OCI-LY7 (cell line): ENCODE measurements around the gene DPM2. TPM values are rescaled to one million over a fixed set of nuclear protein-coding genes. Genes with fewer than 3 reads are reported as not detected.

Experiments used
- BruUV-seq: library from RNA; stranded (reverse); fragments of 400-500 nt; replicated peaks from 2 replicates; lab custom pipeline; 2021; lab: Mats Ljungman, UMichigan
- CTCF ChIA-PET: fragments of 300-600 bp; sonication (Branson Sonifier 250); formaldehyde crosslinking; loops from one replicate; lab custom pipeline; 2022; ENCODE audit warnings: antibody characterized with exemption; ENCODE audit not compliant: unreplicated experiment; lab: Charles Lee
- POLR2A ChIA-PET: fragments of 300-600 bp; sonication (Branson Sonifier 250); formaldehyde crosslinking; loops from one replicate; lab custom pipeline; 2022; ENCODE audit warnings: antibody characterized with exemption; lab: Charles Lee
- DNase-seq: peaks from one replicate; pipeline ENCODE4 v3.0.0-alpha.2; 2015; ENCODE audit warnings: low spot score
- H2AFZ ChIP-seq: fragments of 200-600 bp; sonication (generic), shearing (Covaris generic); 2 replicates; pipeline ENCODE4 v1.6.1; 2014; ENCODE audit warnings: mild to moderate bottlenecking, antibody characterized with exemption, low read length, moderate library complexity
- H3K27ac ChIP-seq: fragments of 200-600 bp; sonication (generic); 2 replicates; pipeline ENCODE4 v1.5.1; 2014; ENCODE audit warnings: mixed run types, low read depth, mild to moderate bottlenecking, moderate library complexity, low read length, inconsistent platforms; ENCODE audit not compliant: poor library complexity, severe bottlenecking
- H3K36me3 ChIP-seq: fragments of 200-600 bp; sonication (generic); 2 replicates; pipeline ENCODE4 v1.6.1; 2014; ENCODE audit warnings: mild to moderate bottlenecking, antibody characterized with exemption, low read length, moderate library complexity, mixed read lengths; ENCODE audit not compliant: insufficient read depth
- H3K4me1 ChIP-seq: fragments of 200-600 bp; sonication (generic); 2 replicates; pipeline ENCODE4 v1.5.1; 2014; ENCODE audit warnings: mild to moderate bottlenecking, low read length; ENCODE audit not compliant: insufficient read depth, poor library complexity, severe bottlenecking
- H3K4me2 ChIP-seq: fragments of 200-600 bp; sonication (generic); 2 replicates; pipeline ENCODE4 v1.6.1; 2014; ENCODE audit warnings: mild to moderate bottlenecking, low read length
- H3K4me3 ChIP-seq: fragments of 200-600 bp; sonication (generic); 2 replicates; pipeline ENCODE4 v1.5.1; 2014; ENCODE audit warnings: mild to moderate bottlenecking, low read depth, low read length; ENCODE audit not compliant: poor library complexity, severe bottlenecking
- H3K79me2 ChIP-seq: fragments of 200-600 bp; sonication (generic); 2 replicates; pipeline ENCODE4 v1.6.1; 2016; ENCODE audit warnings: low read depth, mild to moderate bottlenecking, low read length, moderate library complexity, mixed read lengths; ENCODE audit not compliant: insufficient read depth
- H3K9me2 ChIP-seq: fragments of 200-600 bp; sonication (generic); 2 replicates; pipeline ENCODE4 v1.6.1; 2016; ENCODE audit warnings: mild to moderate bottlenecking, low read length, mixed read lengths; ENCODE audit not compliant: insufficient read depth
- H3K9me3 ChIP-seq: fragments of 200-600 bp; sonication (generic); 2 replicates; pipeline ENCODE4 v1.6.1; 2014; ENCODE audit warnings: mild to moderate bottlenecking, mixed run types, low read length, mixed read lengths
- H4K20me1 ChIP-seq: fragments of 200-600 bp; sonication (generic); 2 replicates; pipeline ENCODE4 v1.6.1; 2014; ENCODE audit warnings: mild to moderate bottlenecking, antibody characterized with exemption, low read length, moderate library complexity, mixed read lengths; ENCODE audit not compliant: insufficient read depth
- EZH2phosphoT487 ChIP-seq: fragments of 200-600 bp; sonication (generic); IDR thresholded peaks from 2 replicates; pipeline ENCODE4 v1.6.1; 2018; ENCODE audit warnings: low read depth, borderline replicate concordance, mild to moderate bottlenecking, mixed run types, antibody characterized with exemption, low read length, moderate library complexity, mixed read lengths
- intact Hi-C: fragments of 100-400 bp; cut with micrococcal nuclease; formaldehyde crosslinking; loops from one replicate; pipeline ENCODE4 v1.10.0; 2022; ENCODE audit not compliant: unreplicated experiment
- total RNA-seq, 2 experiments: library from RNA; depleted of rRNA in 1 of 2; stranded (reverse); fragments of >200 nt in 1 of 2; shearing (Covaris generic) in 1 of 2; gene quantifications; 2 replicates each; pipeline ENCODE4 v1.2.3, GENCODE V29; 2014 to 2022
- TF ChIP-seq, protein P1 (sequence below): fragments of 200-600 bp; sonication (generic); conservative IDR thresholded peaks from 2 replicates; pipeline ENCODE4 v1.5.1; 2014; ENCODE audit warnings: mild to moderate bottlenecking, antibody characterized with exemption, low read length, moderate library complexity, mixed read lengths

The DPM2 gene
- total RNA-seq, 2 experiments from 2014 or later = 49.7 to 50.7 TPM

DNA sequence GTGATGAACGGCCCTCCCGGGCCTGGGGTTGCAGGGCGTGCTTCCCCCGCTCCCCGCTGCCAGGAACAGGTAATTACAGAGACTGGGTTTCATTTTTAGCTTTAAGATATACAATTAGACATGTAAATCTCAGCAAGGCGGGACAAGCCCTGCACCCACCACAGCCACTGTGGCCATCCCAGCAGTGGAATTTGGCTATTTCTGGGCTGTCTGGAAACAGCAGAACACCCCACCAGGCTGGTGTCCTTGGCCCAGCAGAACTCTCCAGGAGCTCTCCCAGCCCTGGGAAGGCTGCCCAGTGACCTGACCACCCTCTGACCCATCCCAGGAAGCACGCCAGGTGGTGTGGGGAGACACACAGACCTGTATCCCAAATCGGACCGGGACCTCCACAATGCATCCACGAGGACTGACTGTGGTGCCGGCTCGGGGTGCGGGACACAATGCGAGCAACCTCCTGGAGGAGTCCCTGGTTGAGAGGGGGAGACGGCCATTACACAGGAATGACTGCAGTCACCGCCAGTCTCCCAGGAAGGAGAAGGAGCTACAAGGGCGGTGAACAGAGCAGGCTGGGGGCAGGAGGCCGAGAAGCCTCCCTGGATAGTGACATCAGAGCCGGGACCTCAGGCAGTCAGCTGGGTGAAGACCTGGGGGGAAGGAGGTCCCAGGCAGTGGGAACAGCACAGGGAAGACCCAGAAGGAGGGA is 25.9 kb upstream of the DPM2 start:
- peak overlapping the region; percentile 20 for H3K27ac ChIP-seq
- TF ChIP-seq, protein P1, sequence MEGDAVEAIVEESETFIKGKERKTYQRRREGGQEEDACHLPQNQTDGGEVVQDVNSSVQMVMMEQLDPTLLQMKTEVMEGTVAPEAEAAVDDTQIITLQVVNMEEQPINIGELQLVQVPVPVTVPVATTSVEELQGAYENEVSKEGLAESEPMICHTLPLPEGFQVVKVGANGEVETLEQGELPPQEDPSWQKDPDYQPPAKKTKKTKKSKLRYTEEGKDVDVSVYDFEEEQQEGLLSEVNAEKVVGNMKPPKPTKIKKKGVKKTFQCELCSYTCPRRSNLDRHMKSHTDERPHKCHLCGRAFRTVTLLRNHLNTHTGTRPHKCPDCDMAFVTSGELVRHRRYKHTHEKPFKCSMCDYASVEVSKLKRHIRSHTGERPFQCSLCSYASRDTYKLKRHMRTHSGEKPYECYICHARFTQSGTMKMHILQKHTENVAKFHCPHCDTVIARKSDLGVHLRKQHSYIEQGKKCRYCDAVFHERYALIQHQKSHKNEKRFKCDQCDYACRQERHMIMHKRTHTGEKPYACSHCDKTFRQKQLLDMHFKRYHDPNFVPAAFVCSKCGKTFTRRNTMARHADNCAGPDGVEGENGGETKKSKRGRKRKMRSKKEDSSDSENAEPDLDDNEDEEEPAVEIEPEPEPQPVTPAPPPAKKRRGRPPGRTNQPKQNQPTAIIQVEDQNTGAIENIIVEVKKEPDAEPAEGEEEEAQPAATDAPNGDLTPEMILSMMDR = no peak
- TF ChIP-seq EZH2phosphoT487 = no peak
- CTCF ChIA-PET = interaction anchor here (0.7 kb wide), 1 partner anchor 228 kb away, joined by 3 read pairs; the partner anchor contains the start of gene TOR2A
- peaks cover 99% of the 10 kb centered on the region for H3K79me2 ChIP-seq
- no peak overlapping the region for H2AFZ ChIP-seq
- peaks cover 73% of the 10 kb centered on the region for H3K4me1 ChIP-seq
- BruUV-seq = no TSS peak
- no peaks in the 10 kb centered on the region for H3K9me2 ChIP-seq
- H3K36me3 ChIP-seq = peaks cover 54% of the 10 kb centered on the region
- peak overlapping the region; percentile 45 for H3K4me2 ChIP-seq
- no peak for DNase-seq
- intact Hi-C loops = no loop called here
- no peak overlapping the region for H3K4me3 ChIP-seq
- POLR2A ChIA-PET = interaction anchor here (1.0 kb wide), 2 partner anchors 13 to 64 kb away, joined by 4 read pairs; no protein-coding TSS in a partner anchor
- no peaks in the 10 kb centered on the region for H4K20me1 ChIP-seq
- no peaks in the 10 kb centered on the region; the same call in 1 of the 2 replicates for H3K9me3 ChIP-seq

DNA sequence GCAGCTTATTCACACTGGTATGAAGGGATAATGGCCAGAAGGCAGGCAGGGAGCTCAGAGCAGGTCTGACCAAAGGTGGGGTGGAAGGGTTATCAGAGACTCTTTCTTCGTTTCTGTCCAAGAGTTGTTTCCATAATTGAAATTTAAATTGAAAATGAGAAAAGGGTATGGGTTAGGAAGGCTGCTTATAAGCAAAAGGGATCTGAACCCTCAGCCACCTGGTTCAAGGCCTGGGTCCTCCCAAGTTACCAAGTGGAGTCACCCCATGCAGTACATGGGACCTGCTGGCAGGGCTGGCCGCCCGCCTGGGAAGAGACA is 25.3 kb upstream of the DPM2 start:
- Histone ChIP-seq H4K20me1 (no peaks in the 10 kb centered on the region), H2AFZ (no peak overlapping the region), H3K4me1 (peaks cover 68% of the 10 kb centered on the region), H3K36me3 (peaks cover 54% of the 10 kb centered on the region), H3K9me3 (no peaks in the 10 kb centered on the region; the same call in 1 of the 2 replicates), H3K4me2 (peak overlapping the region; percentile 45), H3K79me2 (peaks cover 99% of the 10 kb centered on the region), H3K4me3 (no peak overlapping the region), H3K27ac (peak overlapping the region; percentile 20), H3K9me2 (no peaks in the 10 kb centered on the region)
- intact Hi-C loops = no loop called here
- ChIA-PET POLR2A (interaction anchor here (0.6 to 1.0 kb wide), 3 partner anchors 33 to 138 kb away, joined by 3 to 4 read pairs (median 4); no protein-coding TSS in a partner anchor), CTCF (no interaction called here)
- no peak for TF ChIP-seq EZH2phosphoT487
- TF ChIP-seq, protein P1 = no peak
- BruUV-seq = no TSS peak
- no peak for DNase-seq

DNA sequence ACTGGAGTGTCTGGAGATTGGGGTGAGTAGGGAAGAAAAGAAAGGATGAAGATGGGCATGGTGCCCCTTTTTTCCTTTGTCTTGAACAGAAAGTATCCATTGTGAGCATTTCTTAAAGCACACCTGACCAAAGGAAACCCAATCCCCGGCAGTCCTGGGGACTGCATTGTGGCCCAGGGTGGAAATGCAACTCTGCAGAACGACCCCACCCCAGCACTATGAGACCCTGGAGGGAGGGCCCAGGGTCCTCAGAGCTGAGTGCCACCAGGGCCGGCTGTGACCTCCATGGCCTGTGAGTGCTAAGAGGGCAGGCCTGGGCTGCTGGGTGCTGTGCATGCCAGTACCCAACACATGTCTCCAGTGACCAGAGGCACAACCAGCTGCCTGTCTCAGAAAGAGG is 24.6 kb upstream of the DPM2 start:
- Histone ChIP-seq H3K9me3 (no peaks in the 10 kb centered on the region; the same call in 1 of the 2 replicates), H3K36me3 (peaks cover 59% of the 10 kb centered on the region), H2AFZ (no peak overlapping the region), H3K4me1 (peaks cover 61% of the 10 kb centered on the region), H3K4me3 (no peak overlapping the region), H3K4me2 (no peak overlapping the region), H3K79me2 (peaks cover 99% of the 10 kb centered on the region), H3K27ac (no peak overlapping the region), H4K20me1 (no peaks in the 10 kb centered on the region), H3K9me2 (no peaks in the 10 kb centered on the region)
- TF ChIP-seq, protein P1 = no peak
- TF ChIP-seq EZH2phosphoT487 = no peak
- POLR2A ChIA-PET = interaction anchor here (0.6 to 0.9 kb wide), 3 partner anchors 8 to 138 kb away, joined by 3 to 4 read pairs (median 3); no protein-coding TSS in a partner anchor
- CTCF ChIA-PET = no interaction called here
- intact Hi-C loops = no loop called here
- BruUV-seq = no TSS peak
- no peak for DNase-seq
